HG03196 (cell line): Measurements from ENCODE around the gene TM4SF1.
"Not testable (repeated sequence)": the region's sequence is repeated elsewhere in the genome, so short reads cannot be mapped to it uniquely, and the experiment has no call there.

Experiments
- ATAC-seq: cut with Tn5 transposase; IDR thresholded peaks from one replicate; pipeline ENCODE4 v1.9.1; 2021; ENCODE audit not compliant: unreplicated experiment

Gene TM4SF1

GRCh38 chr3:149395107-149396089 is 17.9 kb upstream of the TM4SF1 start:
- no peak for ATAC-seq

- peak; percentile 72 for ATAC-seq
Measured at GRCh38 chr3:149393345-149394160, 16.1 kb upstream of the TM4SF1 start.

GRCh38 chr3:149391960-149392359 is 14.5 kb upstream of the TM4SF1 start:
- no peak for ATAC-seq

GRCh38 chr3:149390772-149391212 is 13.3 kb upstream of the TM4SF1 start:
- no peak for ATAC-seq

GRCh38 chr3:149390294-149390693 is 12.8 kb upstream of the TM4SF1 start:
- no peak for ATAC-seq

GRCh38 chr3:149388531-149389417 is 11.3 kb upstream of the TM4SF1 start:
- no peak for ATAC-seq

GRCh38 chr3:149388001-149388440 is 10.6 kb upstream of the TM4SF1 start:
- no peak for ATAC-seq

- ATAC-seq: no peak
Measured at GRCh38 chr3:149386299-149386606, 8.8 kb upstream of the TM4SF1 start.

GRCh38 chr3:149385617-149386298 is 8.3 kb upstream of the TM4SF1 start:
- no peak for ATAC-seq

- ATAC-seq: no peak
Measured at GRCh38 chr3:149384911-149385321, 7.5 kb upstream of the TM4SF1 start.

GRCh38 chr3:149384167-149384566 is 6.7 kb upstream of the TM4SF1 start:
- no peak for ATAC-seq

GRCh38 chr3:149383703-149384102 is 6.3 kb upstream of the TM4SF1 start:
- no peak for ATAC-seq

GRCh38 chr3:149382518-149382917 is 5.1 kb upstream of the TM4SF1 start:
- ATAC-seq: no peak

- no peak for ATAC-seq
Measured at GRCh38 chr3:149382101-149382467, 4.6 kb upstream of the TM4SF1 start.

- ATAC-seq: no peak
Measured at GRCh38 chr3:149381173-149382100, 4.0 kb upstream of the TM4SF1 start.

- ATAC-seq: not testable (repeated sequence)
Measured at GRCh38 chr3:149380220-149380619, 2.8 kb upstream of the TM4SF1 start.

GRCh38 chr3:149378478-149379309 is 1.2 kb upstream of the TM4SF1 start:
- ATAC-seq: no peak

- no peak for ATAC-seq
Measured at GRCh38 chr3:149376718-149377407, 586 bp downstream of the TM4SF1 start.
